Brain microvascular endothelial cell (primary cell): ENCODE measurements around the gene IFNGR1.

Source experiments
- DNase-seq: peaks from one replicate; pipeline ENCODE4 v3.0.0-alpha.2; 2020
- H3K27ac ChIP-seq: fragments of 250-450 bp; sonication (Bioruptor Pico); 2 replicates; pipeline ENCODE4 v1.5.1; 2020; ENCODE audit warnings: mild to moderate bottlenecking, moderate library complexity
- H3K27me3 ChIP-seq: fragments of 250-450 bp; sonication (Bioruptor Pico); replicated peaks from 2 replicates; pipeline ENCODE4 v1.5.1; 2020; ENCODE audit warnings: mild to moderate bottlenecking
- H3K36me3 ChIP-seq: fragments of 250-450 bp; sonication (Bioruptor Pico); replicated peaks from 2 replicates; pipeline ENCODE4 v1.5.1; 2020; ENCODE audit warnings: mild to moderate bottlenecking
- H3K4me3 ChIP-seq: 2 replicates; pipeline ENCODE4 v1.5.1; 2011; ENCODE audit warnings: low read depth, mild to moderate bottlenecking, control low read depth, low read length, moderate library complexity
- in situ Hi-C: cut with HindIII; loops from 2 replicates; pipeline ENCODE4 v1.10.0; 2017; ENCODE audit warnings: low sequenced_read_pairs, low pct_ligation_motif_present
- TF ChIP-seq, protein P1 (sequence below): IDR thresholded peaks from 2 replicates; pipeline ENCODE4 v1.5.1; 2011; ENCODE audit warnings: low read depth, mild to moderate bottlenecking, moderate library complexity, low read length, control low read depth, inconsistent platforms; ENCODE audit errors: missing control alignments

Gene IFNGR1

GRCh38 chr6:137227871-137228302, 8.7 kb upstream of the IFNGR1 start:
- Histone ChIP-seq H3K36me3 (no peaks in the 10 kb centered on the region), H3K27me3 (no peaks in the 10 kb centered on the region), H3K4me3 (no peak overlapping the region), H3K27ac (no peak overlapping the region)
- in situ Hi-C loops: no loop called here
- TF ChIP-seq, protein P1, sequence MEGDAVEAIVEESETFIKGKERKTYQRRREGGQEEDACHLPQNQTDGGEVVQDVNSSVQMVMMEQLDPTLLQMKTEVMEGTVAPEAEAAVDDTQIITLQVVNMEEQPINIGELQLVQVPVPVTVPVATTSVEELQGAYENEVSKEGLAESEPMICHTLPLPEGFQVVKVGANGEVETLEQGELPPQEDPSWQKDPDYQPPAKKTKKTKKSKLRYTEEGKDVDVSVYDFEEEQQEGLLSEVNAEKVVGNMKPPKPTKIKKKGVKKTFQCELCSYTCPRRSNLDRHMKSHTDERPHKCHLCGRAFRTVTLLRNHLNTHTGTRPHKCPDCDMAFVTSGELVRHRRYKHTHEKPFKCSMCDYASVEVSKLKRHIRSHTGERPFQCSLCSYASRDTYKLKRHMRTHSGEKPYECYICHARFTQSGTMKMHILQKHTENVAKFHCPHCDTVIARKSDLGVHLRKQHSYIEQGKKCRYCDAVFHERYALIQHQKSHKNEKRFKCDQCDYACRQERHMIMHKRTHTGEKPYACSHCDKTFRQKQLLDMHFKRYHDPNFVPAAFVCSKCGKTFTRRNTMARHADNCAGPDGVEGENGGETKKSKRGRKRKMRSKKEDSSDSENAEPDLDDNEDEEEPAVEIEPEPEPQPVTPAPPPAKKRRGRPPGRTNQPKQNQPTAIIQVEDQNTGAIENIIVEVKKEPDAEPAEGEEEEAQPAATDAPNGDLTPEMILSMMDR: no peak
- DNase-seq: no peak

DNA sequence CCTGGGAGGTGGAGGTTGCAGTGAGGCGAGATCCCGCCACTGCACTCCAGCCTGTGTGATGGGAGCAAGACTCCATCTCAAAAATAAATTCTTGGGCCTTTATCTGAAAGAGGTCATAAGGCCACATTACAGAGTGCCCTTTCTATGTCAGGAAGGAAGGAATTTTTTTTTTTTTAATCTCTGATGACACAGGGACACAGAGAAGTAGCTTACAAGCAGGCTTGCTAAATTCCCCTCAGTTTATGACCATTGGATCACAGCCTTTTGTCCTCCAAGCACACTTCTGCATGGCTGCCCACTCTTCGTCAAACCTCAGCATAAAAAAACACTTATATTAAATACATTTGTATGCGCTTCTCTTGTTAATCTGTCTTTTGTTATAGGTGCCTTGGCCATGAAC, 7.5 kb upstream of the IFNGR1 start:
- Histone ChIP-seq H3K36me3 (no peaks in the 10 kb centered on the region), H3K27ac (no peak overlapping the region), H3K27me3 (no peaks in the 10 kb centered on the region), H3K4me3 (no peak overlapping the region)
- DNase-seq: no peak
- in situ Hi-C loops: no loop called here
- TF ChIP-seq, protein P1: no peak

- in situ Hi-C loops: no loop called here
- no peak overlapping the region for H3K27ac ChIP-seq
Observed at GRCh38 chr6:137224799-137225198, 5.6 kb upstream of the IFNGR1 start.

GRCh38 chr6:137223370-137224131, 4.4 kb upstream of the IFNGR1 start:
- in situ Hi-C loops: no loop called here
- peak overlapping the region; percentile 11 for H3K27ac ChIP-seq
- no peaks in the 10 kb centered on the region for H3K27me3 ChIP-seq

More at GRCh38 chr6:137224799-137225198, 5.6 kb upstream of the IFNGR1 start:
- DNase-seq: no peak
- TF ChIP-seq, protein P1: no peak
- H3K4me3 ChIP-seq: no peak overlapping the region
- H3K36me3 ChIP-seq: no peaks in the 10 kb centered on the region
- H3K27me3 ChIP-seq: no peaks in the 10 kb centered on the region

GRCh38 chr6:137222381-137222780, 3.2 kb upstream of the IFNGR1 start:
- no peaks in the 10 kb centered on the region for H3K36me3 ChIP-seq
- in situ Hi-C loops: no loop called here
- no peak for DNase-seq
- no peak overlapping the region for H3K27ac ChIP-seq
- no peak overlapping the region for H3K4me3 ChIP-seq
- TF ChIP-seq, protein P1: no peak
- no peaks in the 10 kb centered on the region for H3K27me3 ChIP-seq

More at GRCh38 chr6:137223370-137224131, 4.4 kb upstream of the IFNGR1 start:
- DNase-seq: peak; percentile 87
- Histone ChIP-seq H3K36me3 (no peaks in the 10 kb centered on the region), H3K4me3 (no peak overlapping the region)
- TF ChIP-seq, protein P1: no peak
